Astrocyte of the spinal cord (primary cell): ENCODE data around the gene ALG8.

Source experiments
- DNase-seq: peaks from one replicate; pipeline ENCODE4 v3.0.0; 2011; ENCODE audit warnings: low read depth, low spot score
- H3K4me3 ChIP-seq: 2 replicates; pipeline ENCODE4 v1.5.1; 2011; ENCODE audit warnings: low read depth, mild to moderate bottlenecking, low read length, moderate library complexity
- in situ Hi-C: cut with HindIII; loops from 2 replicates; pipeline ENCODE4 v1.10.0; 2017; ENCODE audit warnings: low sequenced_read_pairs
- TF ChIP-seq, protein P1 (sequence below): IDR thresholded peaks from 2 replicates; pipeline ENCODE4 v1.5.1; 2012; ENCODE audit warnings: low read depth, mild to moderate bottlenecking, low read length, inconsistent platforms

ALG8 gene

DNA sequence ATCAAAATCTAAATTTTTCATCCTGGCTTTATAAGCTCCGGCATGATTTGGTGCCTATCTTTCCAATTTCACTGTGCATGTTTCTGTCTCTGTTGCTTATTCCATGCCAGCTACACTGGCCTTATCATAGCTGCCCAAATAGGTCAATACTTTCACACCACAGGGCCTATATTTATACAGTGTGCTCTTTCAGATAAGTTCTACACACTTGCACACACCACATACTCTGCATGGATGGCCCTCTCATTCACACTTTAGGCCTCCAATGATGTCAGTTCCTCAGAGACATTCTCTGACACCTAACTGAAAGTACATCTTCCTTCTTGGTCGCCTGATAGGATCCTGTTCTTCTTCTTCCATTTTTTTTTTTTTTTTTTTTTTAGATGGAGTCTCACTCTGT, 7.0 kb downstream of the ALG8 start:
- H3K4me3 ChIP-seq: no peak overlapping the region
- in situ Hi-C loops: no loop called here
- no peak for DNase-seq
- TF ChIP-seq, protein P1, sequence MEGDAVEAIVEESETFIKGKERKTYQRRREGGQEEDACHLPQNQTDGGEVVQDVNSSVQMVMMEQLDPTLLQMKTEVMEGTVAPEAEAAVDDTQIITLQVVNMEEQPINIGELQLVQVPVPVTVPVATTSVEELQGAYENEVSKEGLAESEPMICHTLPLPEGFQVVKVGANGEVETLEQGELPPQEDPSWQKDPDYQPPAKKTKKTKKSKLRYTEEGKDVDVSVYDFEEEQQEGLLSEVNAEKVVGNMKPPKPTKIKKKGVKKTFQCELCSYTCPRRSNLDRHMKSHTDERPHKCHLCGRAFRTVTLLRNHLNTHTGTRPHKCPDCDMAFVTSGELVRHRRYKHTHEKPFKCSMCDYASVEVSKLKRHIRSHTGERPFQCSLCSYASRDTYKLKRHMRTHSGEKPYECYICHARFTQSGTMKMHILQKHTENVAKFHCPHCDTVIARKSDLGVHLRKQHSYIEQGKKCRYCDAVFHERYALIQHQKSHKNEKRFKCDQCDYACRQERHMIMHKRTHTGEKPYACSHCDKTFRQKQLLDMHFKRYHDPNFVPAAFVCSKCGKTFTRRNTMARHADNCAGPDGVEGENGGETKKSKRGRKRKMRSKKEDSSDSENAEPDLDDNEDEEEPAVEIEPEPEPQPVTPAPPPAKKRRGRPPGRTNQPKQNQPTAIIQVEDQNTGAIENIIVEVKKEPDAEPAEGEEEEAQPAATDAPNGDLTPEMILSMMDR: no peak

DNA sequence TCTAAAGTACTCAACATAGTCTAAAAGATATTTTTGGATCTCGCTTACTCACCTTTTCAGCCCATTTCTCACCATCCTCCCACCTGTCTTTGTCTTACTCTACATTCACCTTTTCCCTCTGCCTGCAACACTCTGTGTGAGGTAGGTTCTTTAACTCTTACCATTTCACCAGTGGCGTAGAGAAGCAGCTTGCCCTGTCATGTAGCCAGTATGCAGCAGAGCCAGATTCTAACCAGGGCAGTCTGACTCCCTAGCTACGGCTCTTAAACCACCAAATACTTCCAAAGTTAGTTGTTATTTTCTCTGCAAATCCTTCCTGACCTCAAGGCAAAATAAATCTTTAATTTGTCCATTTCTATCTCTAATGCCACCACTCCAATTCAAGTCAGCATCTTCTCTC, 7.5 kb downstream of the ALG8 start:
- no peak overlapping the region for H3K4me3 ChIP-seq
- TF ChIP-seq, protein P1: no peak
- DNase-seq: peak; percentile 20
- in situ Hi-C loops: no loop called here

DNA sequence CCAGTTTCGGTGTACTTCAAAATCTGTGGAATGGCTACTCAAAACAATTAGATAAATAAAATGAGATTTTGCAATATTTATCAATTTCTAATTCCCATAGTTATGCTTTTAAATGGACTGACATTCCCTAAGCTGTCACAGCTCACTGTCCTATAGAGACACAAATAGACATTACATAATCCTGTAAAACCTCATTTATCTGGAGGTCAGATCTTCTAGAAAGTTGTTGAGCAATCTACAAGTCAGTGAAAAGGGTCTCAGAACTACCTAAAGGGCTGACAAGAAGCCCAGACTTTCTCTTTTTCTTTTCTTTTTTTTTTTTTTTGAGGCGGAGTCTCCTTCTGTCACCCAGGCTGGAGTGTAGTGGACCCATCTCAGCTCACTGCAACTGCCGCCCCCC, 12.0 kb downstream of the ALG8 start:
- in situ Hi-C loops: no loop called here
- DNase-seq: no peak
- TF ChIP-seq, protein P1: no peak
- no peak overlapping the region for H3K4me3 ChIP-seq

DNA sequence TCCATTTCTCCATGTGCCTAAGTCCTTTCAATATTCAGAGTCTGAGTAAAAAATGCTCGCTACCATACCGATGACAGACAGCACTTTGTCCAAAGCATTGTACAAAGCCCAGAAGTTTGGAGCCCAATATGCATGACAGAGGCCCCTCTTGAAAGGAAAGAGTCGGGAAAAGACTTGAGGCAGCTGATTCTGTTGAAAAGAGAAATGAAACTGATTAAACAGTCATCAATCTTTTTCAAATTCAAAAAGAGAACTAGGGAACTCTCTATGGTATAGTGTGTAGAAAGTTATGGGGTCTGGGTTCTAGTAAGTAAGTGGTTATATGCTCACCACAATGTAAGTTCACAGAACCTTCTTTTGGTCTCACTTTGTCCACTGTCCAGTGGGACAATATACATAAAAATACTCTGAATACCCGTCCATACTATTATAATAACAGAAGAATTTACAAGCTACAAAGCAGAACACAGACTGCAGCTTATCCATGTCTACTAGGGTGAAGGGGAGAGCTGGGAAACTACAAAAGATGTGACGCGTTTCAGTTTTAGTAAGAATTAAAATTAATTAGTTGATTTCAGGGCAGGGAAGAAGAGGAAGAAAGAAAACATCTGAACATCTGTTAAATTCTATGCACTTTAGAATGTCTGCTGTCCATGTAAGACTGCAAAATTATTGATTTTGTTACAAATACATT, 26.7 kb downstream of the ALG8 start:
- TF ChIP-seq, protein P1: no peak
- in situ Hi-C loops: no loop called here

DNA sequence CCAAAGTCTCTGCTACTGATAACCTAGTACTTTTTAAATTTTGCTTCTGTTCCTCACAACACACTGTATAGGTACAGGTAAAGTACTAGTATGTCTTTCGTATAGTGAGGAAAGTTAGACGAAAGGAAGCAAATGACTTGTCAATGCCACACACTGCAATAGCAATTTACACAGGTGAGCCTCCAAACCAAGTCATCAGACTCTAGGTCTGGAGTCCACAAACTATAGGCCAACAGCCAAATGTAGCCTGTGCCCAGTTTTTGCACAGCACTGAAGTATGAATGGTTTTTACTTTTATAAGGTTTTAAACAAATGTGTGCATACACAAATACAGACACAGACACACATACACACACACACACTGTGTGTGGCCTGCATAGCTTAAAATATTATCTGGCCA, 28.1 kb downstream of the ALG8 start:
- TF ChIP-seq, protein P1: no peak
- no peak overlapping the region for H3K4me3 ChIP-seq
- in situ Hi-C loops: no loop called here
- no peak for DNase-seq

More for the DNA sequence above, 26.7 kb downstream of the ALG8 start:
- no peak for DNase-seq
- H3K4me3 ChIP-seq: no peak overlapping the region

DNA sequence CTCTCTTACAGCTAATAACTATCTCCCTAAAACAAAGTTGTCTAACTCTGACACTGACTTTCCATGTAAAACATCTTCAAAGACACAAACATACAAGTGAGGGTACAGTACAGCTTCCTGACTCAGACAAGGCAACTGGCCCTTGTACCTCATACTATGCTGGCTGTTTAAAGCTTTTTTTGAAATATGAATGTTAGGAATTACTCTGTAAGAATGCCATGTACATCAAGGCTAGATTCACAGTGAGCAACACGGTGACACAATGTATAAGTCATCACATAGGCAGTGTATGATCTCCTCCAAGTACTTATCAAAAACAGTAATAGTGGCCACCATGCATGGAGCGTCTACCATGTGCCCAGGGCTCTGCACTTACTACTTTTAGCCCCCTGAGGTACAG, 28.6 kb downstream of the ALG8 start:
- TF ChIP-seq, protein P1: no peak
- no peak for DNase-seq
- no peak overlapping the region for H3K4me3 ChIP-seq
- in situ Hi-C loops: no loop called here

DNA sequence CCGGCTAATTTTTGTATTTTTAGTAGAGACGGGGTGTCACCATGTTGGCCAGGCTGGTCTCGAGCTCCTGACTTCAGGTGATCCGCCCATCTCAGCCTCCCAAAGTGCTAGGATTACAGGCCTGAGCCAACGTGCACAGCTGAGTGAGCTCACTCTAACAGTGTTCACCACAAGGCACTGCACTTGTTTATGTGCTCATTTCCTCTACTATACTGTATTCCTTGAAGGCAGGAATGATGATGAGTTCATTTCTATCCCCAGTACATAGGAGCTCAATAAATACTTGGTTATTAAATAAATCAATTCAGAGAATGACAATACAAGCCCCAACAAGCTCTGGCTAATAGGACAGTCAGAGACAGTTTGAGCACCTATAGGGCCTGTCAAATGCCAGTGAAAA, 29.1 kb downstream of the ALG8 start:
- DNase-seq: no peak
- no peak overlapping the region for H3K4me3 ChIP-seq
- in situ Hi-C loops: no loop called here
- TF ChIP-seq, protein P1: no peak
